Endothelial cell of umbilical vein (primary cell): ENCODE measurements around the gene CIBAR2. TPM values are rescaled to one million over a fixed set of nuclear protein-coding genes. Genes with fewer than 3 reads are reported as not detected.

Experiments
- BruUV-seq: library from RNA; stranded (reverse); fragments of 400-500 nt; replicated peaks from 2 replicates; lab custom pipeline; 2021; lab: Mats Ljungman, UMichigan
- CTCF ChIA-PET: fragments of 300-600, 350-600 bp; sonication (Branson Sonifier 250); formaldehyde crosslinking; loops from one replicate; lab custom pipeline; 2021; ENCODE audit warnings: antibody characterized with exemption, inconsistent platforms; lab: Charles Lee
- POLR2A ChIA-PET: fragments of 300-600, 350-600 bp; sonication (Branson Sonifier 250); formaldehyde crosslinking; loops from one replicate; lab custom pipeline; 2021; ENCODE audit warnings: antibody characterized with exemption, inconsistent platforms; lab: Charles Lee
- DNase-seq: peaks from one replicate; pipeline ENCODE4 v3.0.0-alpha.2; 2011; ENCODE audit warnings: low read depth, low spot score
- FAIRE-seq: peaks from 2 replicates; lab custom pipeline; 2011; peaks lifted over from hg19 to GRCh38; lab: Jason Lieb, UNC
- H2AFZ ChIP-seq: 2 replicates; pipeline ENCODE4 v1.6.0; 2012; ENCODE audit warnings: low read depth, low read length, control low read depth, inconsistent platforms
- H3K27ac ChIP-seq: 2 replicates; pipeline ENCODE4 v1.5.1; 2011; ENCODE audit warnings: low read depth, mild to moderate bottlenecking, control low read depth, low read length, moderate library complexity; ENCODE audit not compliant: insufficient read depth
- H3K27me3 ChIP-seq, 2 experiments: 2 replicates each; pipeline versions ENCODE4 v1.6.0 to v1.6.1; 2011; ENCODE audit warnings: low read length in 2 of 2, mixed read lengths in 1 of 2; ENCODE audit not compliant: control insufficient read depth in 2 of 2, insufficient read depth in 2 of 2
- H3K36me3 ChIP-seq, 2 experiments: 2 replicates in 1 of 2; 3 replicates in 1 of 2; pipeline ENCODE4 v1.5.1; 2011; ENCODE audit warnings: low read length in 2 of 2, mild to moderate bottlenecking in 1 of 2, moderate library complexity in 1 of 2; ENCODE audit not compliant: control insufficient read depth in 2 of 2, insufficient read depth in 2 of 2; ENCODE audit errors: extremely low read depth in 1 of 2
- H3K4me1 ChIP-seq: 3 replicates; pipeline ENCODE4 v1.5.1; 2011; ENCODE audit warnings: mild to moderate bottlenecking, low read length; ENCODE audit not compliant: control insufficient read depth, insufficient read depth; ENCODE audit errors: extremely low read depth
- H3K4me2 ChIP-seq: 2 replicates; pipeline ENCODE4 v1.6.1; 2011; ENCODE audit warnings: low read length, control low read depth, mixed read lengths; ENCODE audit not compliant: insufficient read depth
- H3K4me3 ChIP-seq, 3 experiments: fragments of 200-600 bp in 1 of 3; sonication (generic), shearing (Covaris generic) in 1 of 3; replicated peaks in 1 of 3; 2 replicates each; pipeline ENCODE4 v1.5.1; 2011 to 2016; ENCODE audit warnings: control low read depth in 3 of 3, low read length in 3 of 3, mild to moderate bottlenecking in 2 of 3, inconsistent platforms in 1 of 3, low read depth in 1 of 3, moderate library complexity in 1 of 3; ENCODE audit not compliant: insufficient read depth in 1 of 3
- H3K79me2 ChIP-seq: 2 replicates; pipeline ENCODE4 v1.6.0; 2012; ENCODE audit warnings: low read length, inconsistent platforms; ENCODE audit not compliant: control insufficient read depth, insufficient read depth
- H3K9ac ChIP-seq: replicated peaks from 2 replicates; pipeline ENCODE3; 2011; ENCODE audit warnings: low read length, control low read depth; ENCODE audit not compliant: insufficient read depth; ENCODE audit errors: extremely low read depth
- H3K9me1 ChIP-seq: replicated peaks from 3 replicates; pipeline ENCODE4 v1.6.0; 2011; ENCODE audit warnings: mild to moderate bottlenecking, low read length; ENCODE audit not compliant: control insufficient read depth, insufficient read depth; ENCODE audit errors: extremely low read depth
- H3K9me3 ChIP-seq: replicated peaks from 2 replicates; pipeline ENCODE4 v1.5.1; 2012; ENCODE audit warnings: low read length, inconsistent platforms; ENCODE audit not compliant: control insufficient read depth, insufficient read depth
- H4K20me1 ChIP-seq: replicated peaks from 2 replicates; pipeline ENCODE3; 2011; ENCODE audit warnings: mild to moderate bottlenecking, low read length; ENCODE audit not compliant: control insufficient read depth, insufficient read depth; ENCODE audit errors: extremely low read depth
- CTCF ChIP-seq, 2 donors: IDR thresholded peaks; 1 replicate in 1 of 2; 2 replicates in 1 of 2; pipeline ENCODE4 v1.5.1; 2011; ENCODE audit warnings: low read length in 2 of 2, mild to moderate bottlenecking in 2 of 2, moderate library complexity in 2 of 2, control low read depth in 1 of 2, inconsistent platforms in 1 of 2, low read depth in 1 of 2; ENCODE audit not compliant: insufficient read depth in 1 of 2; ENCODE audit errors: extremely low read depth in 1 of 2
- EZH2 ChIP-seq: IDR thresholded peaks from 2 replicates; pipeline ENCODE4 v1.6.1; 2012; ENCODE audit warnings: borderline replicate concordance, low read depth, mild to moderate bottlenecking, moderate library complexity, low read length, inconsistent platforms; ENCODE audit not compliant: severe bottlenecking
- FOS ChIP-seq: IDR thresholded peaks from 2 replicates; pipeline ENCODE4 v1.6.1; 2011; ENCODE audit warnings: mild to moderate bottlenecking, low read length, moderate library complexity, borderline replicate concordance; ENCODE audit not compliant: insufficient read depth
- GATA2 ChIP-seq: IDR thresholded peaks from 2 replicates; pipeline ENCODE4 v1.7.0; 2011; ENCODE audit warnings: low read depth, mild to moderate bottlenecking, moderate library complexity, mixed read lengths, low read length; ENCODE audit not compliant: insufficient read length, insufficient read depth
- JUN ChIP-seq: IDR thresholded peaks from 2 replicates; pipeline ENCODE4 v1.6.1; 2011; ENCODE audit warnings: borderline replicate concordance, low read depth; ENCODE audit not compliant: insufficient read length, insufficient read depth
- MAX ChIP-seq: IDR thresholded peaks from 2 replicates; pipeline ENCODE4 v1.6.1; 2011; ENCODE audit not compliant: insufficient read depth, insufficient read length
- MYC ChIP-seq: IDR thresholded peaks from one replicate; pipeline ENCODE4 v1.6.1; 2011; ENCODE audit warnings: mild to moderate bottlenecking, low read depth, low read length
- POLR2A ChIP-seq: IDR thresholded peaks from 2 replicates; pipeline ENCODE4 v1.6.1; 2012; ENCODE audit warnings: low read depth, mild to moderate bottlenecking, control low read depth, low read length
- POLR2AphosphoS5 ChIP-seq: IDR thresholded peaks from 2 replicates; pipeline ENCODE4 v1.6.1; 2012; ENCODE audit warnings: low read depth, mild to moderate bottlenecking, control low read depth, low read length, moderate library complexity; ENCODE audit not compliant: insufficient read depth
- dilution Hi-C: fragments of 300-500 bp; cut with MboI; formaldehyde crosslinking; loops from one replicate; pipeline ENCODE4 v1.15.0; 2019; ENCODE audit warnings: low sequenced_read_pairs; ENCODE audit not compliant: extremely low pct_ligation_motif_present
- intact Hi-C: fragments of 100-400 bp; cut with micrococcal nuclease; formaldehyde crosslinking; loops from one replicate; pipeline ENCODE4 v1.10.0; 2022
- polyA plus RNA-seq, 4 experiments: library from polyadenylated mRNA; depleted of rRNA in 3 of 4; stranded (reverse) in 3 of 4; unstranded in 1 of 4; fragments of >200 nt; gene quantifications; 2 replicates each; pipeline versions ENCODE4 v1.2.1 to v1.2.3, GENCODE V29; 2011 to 2012; ENCODE audit warnings: missing spikeins in 1 of 4
- total RNA-seq: library from RNA; stranded (reverse); gene quantifications from 2 replicates; pipeline ENCODE4 v1.2.3, GENCODE V29; 2021

CIBAR2 gene
- total and polyA plus RNA-seq, 2 donors (not counting 3 experiments of a cell fraction or from before 2014, with no cell fraction given) = 0.07 TPM; not detected in 1

GRCh38 chr16:85091522-85091910, 20.8 kb downstream of the CIBAR2 start:
- no TSS peak for BruUV-seq
- Histone ChIP-seq H3K79me2 (no peaks in the 10 kb centered on the region), H3K27ac (no peak overlapping the region), H3K4me2 (no peak overlapping the region), H3K9me3 (no peaks in the 10 kb centered on the region), H3K9me1 (no peaks in the 10 kb centered on the region), H3K27me3 (peaks cover 0 to 3% of the 10 kb centered on the region in 2 experiments), H3K9ac (no peak overlapping the region), H3K36me3 (no peaks in the 10 kb centered on the region), H4K20me1 (no peaks in the 10 kb centered on the region), H3K4me1 (no peaks in the 10 kb centered on the region), H3K4me3 (no peak overlapping the region), H2AFZ (no peak overlapping the region)
- FAIRE-seq (no peak), DNase-seq (no peak)
- dilution Hi-C loops = no loop called here
- intact Hi-C loops = no loop called here
- CTCF ChIA-PET = no interaction called here
- POLR2A ChIA-PET = no interaction called here
- no peak for TF ChIP-seq MYC
- no peak for TF ChIP-seq EZH2
- no peak for TF ChIP-seq POLR2AphosphoS5
- no peak for TF ChIP-seq MAX
- TF ChIP-seq FOS = no peak
- no peak for TF ChIP-seq POLR2A
- no peak for TF ChIP-seq GATA2
- TF ChIP-seq JUN = no peak
- no peak for TF ChIP-seq CTCF (IDR thresholded peaks at IDR 0.05; ENCODE audit: extremely low read depth in 1 of 2, insufficient read depth in 1 of 2, low read depth in 1 of 2, low read length in 2 of 2)
